ENCODE data around the gene VCP. TPM values are rescaled to one million over a fixed set of nuclear protein-coding genes. Genes with fewer than 3 reads are reported as not detected.
A peak's percentile ranks its signal among the peaks of the same experiment; 100 is the strongest.

VCP gene
- total RNA-seq, 1 experiment from 2014 or later = 157 TPM

DNA sequence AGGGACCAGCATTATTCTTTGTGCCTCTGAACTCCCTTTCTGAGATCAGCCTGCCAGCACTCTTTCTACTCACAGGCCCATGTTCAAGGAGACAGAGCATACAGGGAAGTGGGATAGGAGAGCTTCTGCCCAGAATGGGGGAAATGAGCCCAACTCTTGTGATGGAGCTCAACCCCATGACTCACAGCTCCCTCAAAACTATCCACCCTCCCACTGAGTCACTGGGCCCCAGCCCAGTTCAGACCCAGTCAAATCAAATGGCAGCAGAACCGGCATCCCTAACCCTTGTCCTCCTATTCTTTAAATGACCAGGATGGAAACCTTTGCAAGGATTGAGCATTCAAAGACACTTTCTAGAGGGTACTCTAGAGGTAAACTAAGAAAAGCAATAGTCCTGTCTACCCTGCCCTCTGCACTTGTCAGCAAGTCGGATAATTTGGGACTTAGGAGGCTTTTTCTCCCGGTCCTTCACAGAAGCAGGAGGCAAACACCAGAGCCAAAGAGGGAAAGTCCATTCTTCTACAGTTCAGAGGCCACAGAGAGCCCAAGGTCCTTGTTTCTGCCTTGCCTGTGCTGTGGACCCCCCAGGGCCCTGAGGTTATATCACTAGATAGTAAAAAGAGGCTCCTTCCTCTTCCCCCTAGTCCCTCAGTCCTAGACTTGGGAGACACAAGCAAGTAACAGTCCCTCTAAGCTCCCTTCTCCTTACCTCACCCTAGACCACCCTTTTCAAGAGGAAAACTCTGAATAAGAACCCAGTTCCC is 40.0 kb upstream of the VCP start:
- Histone ChIP-seq H3K9me2 (replicated peaks; ENCODE audit: insufficient read depth, low read length) (no peaks in the 10 kb centered on the region), H3K79me2 (ENCODE audit: low read length) (no peaks in the 10 kb centered on the region), H2AFZ (ENCODE audit: low read length) (0 out of 2 replicates have a peak overlapping the region, but pooled peaks have one; percentile 54), H3K27me3 (ENCODE audit: low read length) (no peaks in the 10 kb centered on the region), H3K4me3 (ENCODE audit: low read length) (no peak overlapping the region; the same call in 1 of the 2 replicates), H3K9ac (ENCODE audit: low read length) (no peak overlapping the region; the same call in 1 of the 2 replicates), H3K4me1 (ENCODE audit: low read length) (peaks cover 45% of the 10 kb centered on the region), H3K27ac (ENCODE audit: low read length) (no peak overlapping the region), H3K9me3 (ENCODE audit: low read length) (no peaks in the 10 kb centered on the region), H4K20me1 (ENCODE audit: insufficient read depth, low read depth, low read length) (peaks cover 10% of the 10 kb centered on the region; the same call in 1 of the 2 replicates), H3K36me3 (ENCODE audit: insufficient read depth, low read length) (no peaks in the 10 kb centered on the region), H3K4me2 (ENCODE audit: low read depth, low read length, poor library complexity, severe bottlenecking) (peak overlapping the region; percentile 95)
- DNase-seq = no peak

DNA sequence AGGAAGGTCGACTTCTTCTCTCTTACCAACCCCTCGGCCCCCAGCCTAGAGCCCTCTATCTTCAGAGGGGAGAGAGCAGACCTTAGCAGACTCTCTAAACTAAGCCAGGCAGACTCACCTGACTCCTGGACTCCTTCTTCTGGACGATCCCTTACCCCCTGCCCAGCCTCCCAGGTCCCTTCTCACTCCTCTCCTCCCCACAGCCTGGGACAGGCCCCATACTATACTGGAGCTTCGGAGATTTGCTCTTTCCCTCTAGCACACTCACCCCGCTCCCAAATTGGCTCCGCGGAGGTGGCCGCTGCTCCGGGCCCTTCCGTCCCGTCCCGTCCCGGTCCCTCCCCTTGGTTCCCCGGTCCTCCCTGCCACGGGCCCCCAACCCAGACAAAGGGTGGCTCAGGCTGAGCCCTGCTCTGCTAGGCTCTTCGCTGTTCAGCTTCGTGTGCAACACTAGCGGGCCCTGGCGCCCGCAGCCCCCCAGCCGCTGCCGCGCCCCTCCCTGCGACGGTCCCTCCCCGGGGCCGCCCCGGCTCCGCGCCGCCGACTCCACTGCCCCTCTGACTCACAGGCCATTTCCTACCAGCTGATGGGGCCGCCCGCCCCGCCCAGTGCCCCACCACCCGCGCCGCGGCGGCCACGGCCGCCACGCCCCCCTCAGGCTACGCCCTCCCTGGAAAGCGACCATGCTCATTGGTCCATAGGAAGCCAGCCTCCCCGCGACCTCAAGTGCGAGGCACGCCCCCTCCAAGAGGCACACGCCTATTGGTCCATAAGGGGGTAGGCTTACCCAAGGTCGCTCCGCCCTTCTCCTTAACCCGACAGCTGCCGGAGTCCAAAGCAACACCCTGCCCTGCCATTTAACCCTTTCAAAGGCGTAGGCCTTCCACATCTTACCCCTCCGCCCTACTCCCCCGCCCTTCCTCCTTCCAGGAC is 38.8 kb upstream of the VCP start:
- peak; percentile 99 for DNase-seq
- Histone ChIP-seq H3K4me3 (ENCODE audit: low read length) (peak overlapping the region; percentile 77), H3K27ac (ENCODE audit: low read length) (no peak overlapping the region), H3K79me2 (ENCODE audit: low read length) (no peaks in the 10 kb centered on the region), H3K4me1 (ENCODE audit: low read length) (peaks cover 37% of the 10 kb centered on the region), H4K20me1 (ENCODE audit: insufficient read depth, low read depth, low read length) (peaks cover 10% of the 10 kb centered on the region; the same call in 1 of the 2 replicates), H3K9me2 (replicated peaks; ENCODE audit: insufficient read depth, low read length) (no peaks in the 10 kb centered on the region), H2AFZ (ENCODE audit: low read length) (0 out of 2 replicates have a peak overlapping the region, but pooled peaks have one; percentile 54), H3K36me3 (ENCODE audit: insufficient read depth, low read length) (no peaks in the 10 kb centered on the region), H3K9me3 (ENCODE audit: low read length) (no peaks in the 10 kb centered on the region), H3K9ac (ENCODE audit: low read length) (peak overlapping the region; percentile 79), H3K27me3 (ENCODE audit: low read length) (no peaks in the 10 kb centered on the region), H3K4me2 (ENCODE audit: low read depth, low read length, poor library complexity, severe bottlenecking) (peak overlapping the region; percentile 95)

DNA sequence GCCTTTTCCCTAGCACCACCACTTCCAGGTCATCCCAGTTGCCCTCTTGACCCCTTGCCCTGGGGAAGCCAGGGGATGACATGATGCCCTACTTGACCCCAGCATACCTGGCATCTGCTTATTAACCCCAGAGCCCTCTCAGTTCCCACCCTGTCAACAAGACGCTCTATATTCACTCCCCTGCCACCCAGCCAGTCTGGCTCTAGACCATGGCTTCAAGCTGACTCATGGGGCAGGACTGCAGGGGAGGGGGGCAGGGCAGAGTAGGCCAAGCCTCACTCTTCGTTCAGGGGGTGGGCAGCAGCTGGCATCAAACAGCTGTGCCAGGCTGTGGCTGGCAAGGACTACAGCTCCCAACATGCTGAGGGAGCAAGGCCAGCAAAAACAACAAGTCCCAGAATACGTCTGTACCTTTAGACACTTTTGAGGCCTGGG is 37.9 kb upstream of the VCP start:
- Histone ChIP-seq H3K9me3 (ENCODE audit: low read length) (no peaks in the 10 kb centered on the region), H3K79me2 (ENCODE audit: low read length) (no peaks in the 10 kb centered on the region), H4K20me1 (ENCODE audit: insufficient read depth, low read depth, low read length) (peaks cover 10% of the 10 kb centered on the region; the same call in 1 of the 2 replicates), H3K27me3 (ENCODE audit: low read length) (no peaks in the 10 kb centered on the region), H3K4me2 (ENCODE audit: low read depth, low read length, poor library complexity, severe bottlenecking) (no peak overlapping the region), H3K36me3 (ENCODE audit: insufficient read depth, low read length) (no peaks in the 10 kb centered on the region), H3K27ac (ENCODE audit: low read length) (no peak overlapping the region), H3K4me3 (ENCODE audit: low read length) (no peak overlapping the region), H3K4me1 (ENCODE audit: low read length) (peaks cover 34% of the 10 kb centered on the region), H2AFZ (ENCODE audit: low read length) (no peak overlapping the region), H3K9me2 (replicated peaks; ENCODE audit: insufficient read depth, low read length) (no peaks in the 10 kb centered on the region), H3K9ac (ENCODE audit: low read length) (no peak overlapping the region)
- DNase-seq = no peak

DNA sequence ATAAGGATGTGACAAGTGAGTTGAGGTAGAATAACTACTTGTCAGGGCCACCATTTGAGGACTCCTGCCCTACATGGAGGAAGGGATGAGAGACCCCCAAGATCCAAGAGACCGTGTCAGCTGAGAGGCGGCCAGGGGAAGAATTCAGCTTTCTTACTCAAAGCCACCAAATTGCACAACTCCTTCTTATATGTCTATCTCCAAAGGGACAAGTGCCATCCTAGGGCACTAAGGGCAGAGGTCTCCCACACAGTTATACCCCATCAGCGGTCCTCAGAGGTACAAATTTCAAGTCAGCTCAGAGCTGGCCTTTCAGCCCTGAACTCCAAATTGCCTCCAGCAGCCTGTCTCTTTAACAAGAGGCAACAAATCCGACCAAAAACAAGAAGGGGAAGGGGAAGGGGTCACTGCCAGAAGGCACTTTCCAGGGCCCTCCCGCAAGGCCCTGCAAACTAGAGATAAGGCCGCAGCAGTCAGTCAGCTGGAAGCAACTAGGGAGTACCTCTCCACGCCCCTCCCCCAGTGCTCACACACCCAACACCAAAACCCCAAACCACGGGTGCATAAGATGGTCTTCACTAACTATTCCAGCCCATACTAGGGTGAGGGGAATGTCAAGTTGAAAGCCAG is 36.6 kb upstream of the VCP start:
- no peaks in the 10 kb centered on the region for H3K9me3 ChIP-seq (ENCODE audit: low read length)
- H3K27me3 ChIP-seq (ENCODE audit: low read length) = no peaks in the 10 kb centered on the region
- peaks cover 10% of the 10 kb centered on the region; the same call in 1 of the 2 replicates for H4K20me1 ChIP-seq (ENCODE audit: insufficient read depth, low read depth, low read length)
- no peak overlapping the region for H2AFZ ChIP-seq (ENCODE audit: low read length)
- no peak overlapping the region for H3K4me3 ChIP-seq (ENCODE audit: low read length)
- H3K4me2 ChIP-seq (ENCODE audit: low read depth, low read length, poor library complexity, severe bottlenecking) = no peak overlapping the region
- no peaks in the 10 kb centered on the region for H3K9me2 ChIP-seq (replicated peaks; ENCODE audit: insufficient read depth, low read length)
- H3K27ac ChIP-seq (ENCODE audit: low read length) = no peak overlapping the region
- no peaks in the 10 kb centered on the region for H3K36me3 ChIP-seq (ENCODE audit: insufficient read depth, low read length)
- H3K79me2 ChIP-seq (ENCODE audit: low read length) = no peaks in the 10 kb centered on the region
- H3K4me1 ChIP-seq (ENCODE audit: low read length) = peaks cover 21% of the 10 kb centered on the region
- no peak for DNase-seq
- H3K9ac ChIP-seq (ENCODE audit: low read length) = no peak overlapping the region

DNA sequence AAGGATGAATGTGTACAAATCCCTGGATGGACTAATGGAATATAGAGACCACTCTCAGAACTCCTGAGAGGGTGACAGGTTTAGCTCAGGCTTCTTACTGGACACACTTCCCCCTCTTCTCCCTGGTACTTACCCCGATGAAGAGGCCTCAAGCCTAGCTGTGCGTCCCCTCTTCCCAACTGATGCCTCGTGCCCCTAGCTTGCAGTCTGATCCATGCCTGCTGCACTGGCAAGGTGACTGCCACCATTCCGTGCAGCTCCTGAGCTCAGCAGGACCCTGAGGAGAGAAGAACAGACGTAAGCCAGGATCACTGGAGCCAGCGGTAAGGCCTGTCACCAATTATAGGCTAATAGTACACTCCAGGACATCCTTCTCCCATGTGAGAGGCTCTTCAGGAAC is 36.0 kb upstream of the VCP start:
- H3K27ac ChIP-seq (ENCODE audit: low read length) = no peak overlapping the region

DNA sequence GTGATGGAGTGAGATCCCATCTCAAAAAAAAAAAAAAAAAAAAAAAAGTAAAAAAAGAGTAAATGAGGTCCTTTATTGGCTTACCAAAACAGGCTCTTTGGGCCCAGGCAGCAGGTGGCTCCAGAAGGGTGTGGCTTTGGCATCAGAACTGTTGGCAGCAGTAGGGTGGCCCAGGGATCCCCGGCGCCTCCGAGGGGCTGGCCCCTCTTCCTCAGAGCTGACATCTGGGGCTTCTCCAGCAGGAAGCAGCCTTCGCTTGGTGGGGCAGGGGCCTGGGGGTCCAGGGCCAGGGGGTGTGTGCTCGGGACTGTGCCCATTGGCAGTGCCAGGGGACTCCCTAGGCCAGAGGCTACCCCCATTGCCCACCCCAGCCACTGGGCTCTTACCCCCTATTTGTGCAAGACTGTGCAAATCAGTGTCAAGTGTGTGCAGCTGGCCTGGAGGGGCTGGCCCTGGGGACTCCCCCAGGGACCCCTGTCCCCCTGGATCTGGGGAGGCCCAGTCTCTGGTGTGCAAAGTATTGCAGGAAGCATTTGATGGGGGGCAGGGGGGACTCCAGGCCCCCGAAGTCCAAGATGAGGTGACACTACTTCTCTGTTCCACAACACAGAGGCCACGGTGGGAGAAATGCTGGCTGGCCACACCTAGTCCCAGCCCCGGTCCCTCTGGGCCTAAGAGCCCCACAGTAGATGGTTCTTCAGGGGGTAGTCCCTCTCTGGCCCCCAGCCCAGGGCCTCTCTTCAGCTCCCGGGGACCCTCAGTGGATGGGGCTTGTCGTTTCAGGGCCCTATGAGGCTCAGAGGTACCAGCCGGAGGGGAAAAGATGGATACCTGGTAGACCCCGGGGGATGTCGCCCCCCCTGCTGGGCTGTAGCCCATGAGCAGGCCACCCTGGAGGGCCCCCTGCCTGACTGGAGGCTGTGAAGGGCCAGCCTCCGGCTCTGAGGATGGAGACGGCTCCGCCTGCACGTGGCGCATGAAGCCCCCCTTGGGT is 35.2 kb upstream of the VCP start:
- no peak for DNase-seq
- Histone ChIP-seq H3K36me3 (ENCODE audit: insufficient read depth, low read length) (no peaks in the 10 kb centered on the region), H3K4me3 (ENCODE audit: low read length) (no peak overlapping the region), H3K27me3 (ENCODE audit: low read length) (no peaks in the 10 kb centered on the region), H3K79me2 (ENCODE audit: low read length) (peaks cover 3% of the 10 kb centered on the region), H3K9ac (ENCODE audit: low read length) (no peak overlapping the region), H2AFZ (ENCODE audit: low read length) (no peak overlapping the region), H3K9me2 (replicated peaks; ENCODE audit: insufficient read depth, low read length) (no peaks in the 10 kb centered on the region), H3K27ac (ENCODE audit: low read length) (no peak overlapping the region), H3K9me3 (ENCODE audit: low read length) (no peaks in the 10 kb centered on the region), H3K4me1 (ENCODE audit: low read length) (peaks cover 24% of the 10 kb centered on the region), H3K4me2 (ENCODE audit: low read depth, low read length, poor library complexity, severe bottlenecking) (no peak overlapping the region), H4K20me1 (ENCODE audit: insufficient read depth, low read depth, low read length) (peaks cover 10% of the 10 kb centered on the region; the same call in 1 of the 2 replicates)

More for the DNA sequence above, 36.0 kb upstream of the VCP start:
- H3K9me3 ChIP-seq (ENCODE audit: low read length) = no peaks in the 10 kb centered on the region
- no peaks in the 10 kb centered on the region for H3K79me2 ChIP-seq (ENCODE audit: low read length)
- no peak overlapping the region for H3K4me2 ChIP-seq (ENCODE audit: low read depth, low read length, poor library complexity, severe bottlenecking)
- peaks cover 21% of the 10 kb centered on the region for H3K4me1 ChIP-seq (ENCODE audit: low read length)
- H3K9me2 ChIP-seq (replicated peaks; ENCODE audit: insufficient read depth, low read length) = no peaks in the 10 kb centered on the region
- H2AFZ ChIP-seq (ENCODE audit: low read length) = no peak overlapping the region
- H3K9ac ChIP-seq (ENCODE audit: low read length) = no peak overlapping the region
- peaks cover 10% of the 10 kb centered on the region; the same call in 1 of the 2 replicates for H4K20me1 ChIP-seq (ENCODE audit: insufficient read depth, low read depth, low read length)
- H3K36me3 ChIP-seq (ENCODE audit: insufficient read depth, low read length) = no peaks in the 10 kb centered on the region
- no peaks in the 10 kb centered on the region for H3K27me3 ChIP-seq (ENCODE audit: low read length)
- no peak overlapping the region for H3K4me3 ChIP-seq (ENCODE audit: low read length)
- DNase-seq = no peak

DNA sequence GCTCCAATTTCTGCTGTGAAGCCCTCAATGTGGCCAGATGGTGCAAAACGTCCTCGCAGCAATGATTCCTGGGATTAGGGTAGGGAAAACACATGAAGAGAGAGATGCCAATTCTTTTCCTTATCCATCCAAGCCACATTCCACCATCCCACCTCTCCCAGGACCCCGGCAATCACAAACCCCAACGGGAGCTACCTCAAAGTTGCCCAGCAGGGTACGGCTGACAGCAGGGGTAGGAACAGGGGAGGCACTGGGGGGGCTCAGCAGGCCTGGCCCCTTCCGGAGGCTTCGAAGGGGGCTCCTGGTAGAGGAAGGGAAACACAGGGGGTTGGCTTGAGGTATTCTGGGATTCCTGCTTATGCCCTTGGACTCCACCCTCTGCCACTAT is 33.9 kb upstream of the VCP start:
- Histone ChIP-seq H3K27me3 (ENCODE audit: low read length) (no peaks in the 10 kb centered on the region), H3K9ac (ENCODE audit: low read length) (no peak overlapping the region), H3K4me3 (ENCODE audit: low read length) (no peak overlapping the region), H3K79me2 (ENCODE audit: low read length) (peaks cover 16% of the 10 kb centered on the region), H3K27ac (ENCODE audit: low read length) (no peak overlapping the region), H3K4me1 (ENCODE audit: low read length) (peaks cover 27% of the 10 kb centered on the region), H3K36me3 (ENCODE audit: insufficient read depth, low read length) (no peaks in the 10 kb centered on the region), H4K20me1 (ENCODE audit: insufficient read depth, low read depth, low read length) (peaks cover 10% of the 10 kb centered on the region; the same call in 1 of the 2 replicates), H3K9me2 (replicated peaks; ENCODE audit: insufficient read depth, low read length) (no peaks in the 10 kb centered on the region), H2AFZ (ENCODE audit: low read length) (no peak overlapping the region), H3K4me2 (ENCODE audit: low read depth, low read length, poor library complexity, severe bottlenecking) (no peak overlapping the region), H3K9me3 (ENCODE audit: low read length) (no peaks in the 10 kb centered on the region)
- DNase-seq = no peak
